Gastrocnemius medialis (tissue), 4 donors: Measurements from ENCODE around the gene TTC16.

Experiments used
- CTCF ChIP-seq, 5 experiments: fragments of 450-650 bp in 3 of 5; fragments of 200-600 bp in 2 of 5; sonication (generic) in 2 of 5; IDR thresholded peaks in 4 of 5; conservative IDR thresholded peaks in 1 of 5; 1 replicate in 4 of 5; 2 replicates in 1 of 5; pipeline ENCODE4 v1.5.1; 2016 to 2019; ENCODE audit warnings: antibody characterized with exemption in 5 of 5, mild to moderate bottlenecking in 3 of 5, moderate library complexity in 3 of 5
- POLR2A ChIP-seq, 2 donors: fragments of 450-650 bp; IDR thresholded peaks; one replicate each; pipeline ENCODE4 v1.6.1; 2017; ENCODE audit warnings: antibody characterized with exemption in 2 of 2, mild to moderate bottlenecking in 2 of 2, moderate library complexity in 2 of 2

GRCh38 chr9:127703289-127703946 lies 12.5 kb upstream of the TTC16 start:
- TF ChIP-seq CTCF (IDR thresholded peaks at IDR 0.05 in 4 of 5, conservative IDR thresholded peaks at IDR 0.05 in 1 of 5): no peak
- no peak for TF ChIP-seq POLR2A (IDR thresholded peaks at IDR 0.05)
